GM19452 (cell line): Measurements from ENCODE around the gene TTK.
"Not testable (repeated sequence)": the region's sequence is repeated elsewhere in the genome, so short reads cannot be mapped to it uniquely, and the experiment has no call there.

Experiments used
- ATAC-seq: cut with Tn5 transposase; IDR thresholded peaks from one replicate; pipeline ENCODE4 v1.9.1; 2021; ENCODE audit not compliant: unreplicated experiment

The TTK gene

DNA sequence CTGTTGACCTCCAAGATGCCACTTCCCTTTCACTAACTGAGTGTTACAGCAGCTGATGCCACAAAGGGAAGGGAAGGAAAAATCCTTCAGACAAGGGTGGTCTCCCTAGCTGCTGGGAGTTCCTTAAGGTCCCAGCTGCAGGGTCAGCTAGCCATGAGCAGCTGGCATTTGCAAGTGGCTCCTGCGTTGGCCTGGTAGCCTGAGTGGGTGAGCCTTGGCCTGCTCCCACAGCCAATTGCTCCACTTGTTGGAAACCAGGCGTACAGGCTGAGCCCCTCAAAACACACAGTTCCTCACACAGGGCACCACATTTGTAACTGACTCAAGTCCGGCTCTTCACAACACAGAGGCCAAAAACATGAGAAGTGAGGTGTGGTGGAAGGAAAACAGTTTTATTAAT, 16.7 kb downstream of the TTK start:
- ATAC-seq = no peak

DNA sequence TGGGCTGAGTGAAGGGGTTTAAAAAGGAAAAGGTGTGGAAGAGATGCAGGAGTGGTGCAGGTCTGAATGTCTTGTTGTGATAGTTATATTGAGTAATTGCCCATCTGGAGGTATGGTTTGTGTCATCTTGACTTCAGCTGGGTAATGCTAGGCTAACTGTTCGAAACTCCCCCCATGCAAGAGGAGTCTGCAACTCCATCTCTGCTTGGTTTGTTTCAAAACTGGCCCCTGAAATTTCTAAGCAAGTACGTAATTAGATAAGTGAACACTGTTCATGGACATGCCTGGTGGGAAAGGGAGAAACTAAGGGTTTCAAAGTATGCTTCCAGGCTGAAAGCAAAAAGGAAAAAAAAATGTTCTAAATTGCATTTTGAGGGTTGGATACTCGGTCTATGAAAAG, 17.1 kb downstream of the TTK start:
- no peak for ATAC-seq

DNA sequence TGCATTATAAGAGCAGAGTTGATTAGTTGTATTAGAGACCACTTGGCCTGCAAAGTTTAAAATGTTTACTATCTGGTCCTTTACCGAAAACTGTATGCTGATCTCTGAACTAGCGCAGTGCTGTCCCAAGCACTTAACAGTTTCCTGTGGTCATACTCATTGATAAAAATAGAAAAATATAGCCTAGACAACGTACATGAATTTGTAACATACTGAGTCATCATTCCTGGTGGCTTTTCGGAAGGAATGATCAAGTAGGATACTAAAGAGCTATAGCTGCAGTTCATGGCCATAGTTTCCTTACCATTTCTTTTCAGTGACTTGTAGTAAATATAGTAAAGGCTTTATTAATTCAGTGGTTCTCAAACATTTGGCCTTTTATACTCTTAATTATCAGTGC, 18.4 kb downstream of the TTK start:
- ATAC-seq = no peak

DNA sequence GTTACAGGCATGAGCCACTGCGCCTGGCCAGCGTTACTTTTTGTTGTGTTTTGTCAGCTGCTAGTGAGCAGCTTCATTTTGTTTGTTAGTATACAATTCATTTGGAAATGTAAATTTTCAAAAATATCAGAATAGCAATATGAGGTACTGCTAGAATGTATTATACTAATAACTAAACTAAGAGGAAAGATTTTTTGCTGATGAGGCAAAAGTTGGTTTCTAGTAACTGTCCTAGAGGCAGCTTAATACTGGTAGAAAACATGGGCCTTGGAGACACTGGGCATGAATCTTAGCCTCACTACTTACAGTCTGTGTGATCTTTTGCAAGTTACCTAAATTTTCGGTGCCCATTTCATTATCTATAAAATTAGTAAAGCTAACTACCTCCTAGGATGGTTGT, 24.1 kb downstream of the TTK start:
- no peak for ATAC-seq

DNA sequence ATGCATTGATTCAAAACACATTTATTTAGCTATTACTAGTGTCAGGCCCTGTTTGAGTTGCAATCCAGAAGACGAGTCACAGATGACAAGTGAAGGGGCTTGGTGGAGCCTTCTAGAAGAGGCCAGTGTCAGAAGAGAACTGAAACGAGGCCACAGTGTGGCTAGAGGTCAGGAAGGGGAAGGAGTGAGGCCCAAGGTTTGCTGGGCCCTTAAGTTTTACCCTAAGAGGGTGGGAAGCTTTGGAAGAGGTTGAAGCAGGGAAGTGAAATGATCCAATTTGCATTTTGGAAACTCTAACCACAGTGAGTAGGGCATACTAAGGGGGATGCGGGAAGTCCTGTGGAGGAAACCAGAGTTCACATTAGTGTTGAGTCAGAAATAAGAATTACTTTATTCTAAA, 25.0 kb downstream of the TTK start:
- ATAC-seq = peak; percentile 84

DNA sequence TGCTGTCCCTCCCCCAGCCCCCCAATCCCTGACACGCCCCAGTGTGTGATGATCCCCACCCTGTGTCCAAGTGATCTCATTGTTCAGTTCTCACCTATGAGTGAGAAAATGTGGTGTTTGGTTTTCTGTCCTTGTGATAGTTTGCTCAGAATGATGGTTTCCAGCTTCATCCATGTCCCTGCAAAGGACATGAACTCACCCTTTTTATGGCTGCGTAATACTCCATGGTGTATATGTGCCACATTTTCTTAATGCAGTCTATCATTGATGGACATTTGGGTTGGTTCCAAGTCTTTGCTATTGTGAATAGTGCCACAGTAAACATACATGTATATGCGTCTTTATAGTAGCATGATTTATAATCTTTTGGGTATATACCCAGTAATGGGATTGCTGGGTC, 43.8 kb downstream of the TTK start:
- ATAC-seq = not testable (repeated sequence)

DNA sequence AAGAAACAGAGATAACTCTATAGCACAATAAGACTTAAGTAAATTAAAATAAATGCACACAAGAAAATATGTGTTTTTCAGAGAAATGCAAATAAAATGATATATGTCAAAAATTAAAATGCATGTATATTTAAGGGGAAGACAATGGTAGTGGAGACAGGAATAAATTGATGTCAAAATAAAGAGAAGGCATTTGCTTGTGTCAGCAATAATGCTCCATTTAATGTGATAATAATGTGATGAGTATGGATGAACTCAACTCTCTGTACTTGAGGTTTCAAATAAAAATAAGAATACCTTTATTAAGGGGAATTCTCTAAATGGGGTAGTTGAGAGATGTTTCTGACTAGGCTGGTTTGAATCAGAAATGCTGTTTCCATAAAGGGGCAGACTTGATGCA, 56.3 kb downstream of the TTK start:
- ATAC-seq = no peak

DNA sequence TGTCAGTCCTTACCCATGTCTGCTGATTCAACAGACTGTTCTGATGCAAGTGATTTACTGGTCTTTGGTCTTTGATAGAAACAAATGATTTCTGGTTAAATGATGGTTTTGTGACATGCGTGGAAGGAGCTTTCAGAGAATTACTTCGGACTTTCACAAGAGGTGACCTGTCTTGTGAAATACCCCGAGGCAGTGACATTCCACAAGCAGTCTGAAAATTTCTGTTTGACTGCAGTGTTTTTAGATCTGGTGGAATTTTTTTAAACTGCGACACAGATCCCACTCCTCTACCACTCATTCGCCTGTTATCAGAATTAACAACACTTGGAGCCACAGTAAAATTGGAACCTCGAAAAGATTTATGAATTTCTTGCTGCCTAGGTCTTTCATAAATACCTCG, 63.7 kb downstream of the TTK start:
- ATAC-seq = not testable (repeated sequence)

DNA sequence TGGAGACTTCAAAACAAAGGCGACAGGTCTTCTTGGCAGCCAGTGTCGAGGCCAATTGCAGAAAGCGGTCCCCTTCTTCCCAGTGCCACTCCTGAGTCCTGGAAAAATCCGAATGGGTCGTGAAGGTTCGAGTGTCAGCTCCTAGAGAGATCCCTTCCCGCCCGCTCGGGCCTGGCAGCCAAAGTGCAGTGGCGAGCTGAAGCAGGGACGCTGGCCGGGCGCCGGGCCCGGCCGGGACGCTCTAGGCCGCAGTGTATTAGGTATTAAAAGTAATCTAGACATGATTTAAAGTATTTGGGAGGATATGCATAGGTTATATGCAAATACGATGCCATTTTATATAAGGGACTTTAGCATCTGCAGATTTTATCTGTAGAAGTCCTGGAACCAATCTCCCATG, 66.0 kb downstream of the TTK start:
- ATAC-seq = not testable (repeated sequence)

DNA sequence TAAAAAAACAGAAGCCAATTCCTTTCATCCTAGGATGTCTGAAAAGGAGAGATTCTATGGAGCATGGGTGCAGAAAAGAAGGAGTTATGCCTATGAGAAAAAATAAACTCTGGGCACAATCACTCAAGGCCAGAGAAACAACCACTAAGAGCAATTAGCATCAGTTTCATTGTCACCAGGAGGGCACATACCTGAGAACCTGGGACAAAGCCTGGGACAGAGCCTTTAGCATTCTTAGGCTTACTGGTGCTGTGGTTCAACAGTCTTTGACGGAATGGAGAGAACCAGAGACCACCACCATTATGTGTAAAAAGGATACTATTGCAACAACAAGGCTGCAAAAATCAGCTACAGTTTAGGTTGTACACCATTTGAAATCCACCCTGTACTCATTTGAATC, 72.6 kb downstream of the TTK start:
- ATAC-seq = no peak

DNA sequence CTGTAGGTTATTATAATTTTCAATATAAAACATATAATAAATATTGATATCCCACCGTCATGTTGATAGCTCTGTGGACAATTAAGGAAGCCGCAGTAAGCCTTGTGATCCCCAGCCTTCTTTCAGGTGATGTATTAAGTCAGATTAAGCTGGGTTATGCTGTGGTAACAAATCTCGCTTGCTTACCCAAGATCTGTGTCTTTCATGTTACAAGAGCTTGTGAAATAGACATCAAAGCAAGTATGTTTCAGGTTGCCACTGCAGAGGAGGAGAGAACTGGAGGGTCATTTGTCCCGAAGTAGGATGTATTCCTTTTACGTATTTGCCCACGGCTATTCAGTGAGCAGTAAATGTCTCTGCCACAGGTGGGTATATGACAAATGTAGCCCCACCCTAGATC, 84.2 kb downstream of the TTK start:
- ATAC-seq = no peak

DNA sequence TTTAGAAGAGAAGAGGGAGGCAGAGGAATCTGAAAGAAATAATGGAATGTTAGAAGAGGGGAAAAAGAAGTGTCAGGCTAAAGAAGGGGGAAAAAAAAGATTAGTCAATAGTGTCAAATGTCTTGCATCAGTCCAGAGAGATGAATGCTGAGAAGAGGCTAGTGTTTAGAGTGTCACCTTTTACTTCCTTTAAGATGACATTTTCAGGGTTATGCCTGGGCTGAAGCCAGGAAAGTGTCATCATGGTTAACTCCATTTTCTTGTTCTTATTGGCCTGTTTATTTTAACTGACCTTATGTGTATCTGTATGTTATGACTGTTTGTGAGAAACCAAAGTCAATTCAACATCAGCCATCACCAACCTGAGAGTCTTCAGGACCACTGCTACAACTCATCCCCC, 87.1 kb downstream of the TTK start:
- no peak for ATAC-seq
